Testis (tissue), 3 donors: ENCODE measurements around the gene TMEM244. TPM values are rescaled to one million over a fixed set of nuclear protein-coding genes. Genes with fewer than 3 reads are reported as not detected.

Source experiments
- DNase-seq: peaks from one replicate; pipeline ENCODE4 v3.0.0-alpha.2; 2019
- H3K27ac ChIP-seq, 2 donors: fragments of 200-600 bp; sonication (generic); one replicate each; pipeline ENCODE4 v1.5.1; 2019
- H3K27me3 ChIP-seq: fragments of 200-600 bp; sonication (generic); one replicate; pipeline ENCODE4 v1.5.1; 2019
- H3K36me3 ChIP-seq: fragments of 200-600 bp; sonication (generic); one replicate; pipeline ENCODE4 v1.5.1; 2017; ENCODE audit warnings: low read depth; ENCODE audit errors: missing control alignments
- H3K4me1 ChIP-seq: fragments of 200-600 bp; sonication (generic); one replicate; pipeline ENCODE4 v1.5.1; 2019
- H3K4me3 ChIP-seq, 2 donors: fragments of 200-600 bp; sonication (generic); one replicate each; pipeline ENCODE4 v1.5.1; 2017 to 2019
- H3K9me3 ChIP-seq: fragments of 200-600 bp; sonication (generic); one replicate; pipeline ENCODE4 v1.5.1; 2017
- POLR2A ChIP-seq: fragments of 450-650 bp; IDR thresholded peaks from one replicate; pipeline ENCODE4 v1.6.1; 2017; ENCODE audit warnings: antibody characterized with exemption, mild to moderate bottlenecking, moderate library complexity
- whole genome bisulfite sequencing, 2 donors: methylation state at CpG; one replicate each; pipeline ENCODE4 v1.1.5; 2018; 5-methylcytosine and 5-hydroxymethylcytosine counted together
- intact Hi-C: fragments of 100-400 bp; cut with DNase I; formaldehyde crosslinking; loops from one replicate; pipeline ENCODE4 v1.15.1; 2023; ENCODE audit warnings: low total_unique reads
- polyA plus RNA-seq: library from polyadenylated mRNA; stranded (reverse); fragments of 350-450 nt; fragmentation: Illumina TruSeq; extraction: RNeasy Lipid Tissue Mini Kit (QIAGEN cat#74804); gene quantifications from one replicate; pipeline ENCODE4 v1.2.3, GENCODE V29; 2014; ENCODE audit warnings: low read depth, low replicate concordance; ENCODE audit not compliant: insufficient read depth
- total RNA-seq, 2 donors: library from RNA; depleted of rRNA; stranded (reverse); fragments of >200 nt; gene quantifications; one replicate each; pipeline ENCODE4 v1.2.3, GENCODE V29; 2016
- TF ChIP-seq, protein P1 (sequence below), 3 experiments: fragments of 450-650 bp in 2 of 3; fragments of 200-600 bp in 1 of 3; sonication (generic) in 1 of 3; IDR thresholded peaks; one replicate each; pipeline ENCODE4 v1.5.1; 2016 to 2019; ENCODE audit warnings: antibody characterized with exemption in 3 of 3, mild to moderate bottlenecking in 2 of 3, moderate library complexity in 1 of 3

Gene TMEM244
- total and polyA plus RNA-seq, 3 donors from 2014 or later, result not detected

DNA sequence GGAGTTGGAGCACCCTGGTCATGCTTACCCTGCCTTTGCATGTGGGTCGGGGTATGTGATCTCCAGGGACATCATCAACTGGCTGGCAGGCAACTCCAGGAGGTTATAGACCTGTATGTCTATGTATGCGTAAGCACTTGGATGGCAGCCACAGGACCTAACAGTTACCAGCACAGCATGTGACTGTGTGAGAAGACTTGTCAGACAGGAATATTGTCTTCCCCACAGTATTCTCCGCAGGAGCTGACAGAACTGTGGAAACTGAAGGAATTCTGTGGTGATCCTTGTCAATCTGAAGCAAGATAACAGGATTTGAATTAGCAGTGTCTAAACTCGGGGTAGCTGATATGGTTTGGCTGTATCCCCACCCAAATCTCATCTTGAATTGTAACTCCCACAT, 59.2 kb downstream of the TMEM244 start:
- no peak overlapping the region for H3K27ac ChIP-seq
- H3K27me3 ChIP-seq, result no peaks in the 10 kb centered on the region
- 78 to 83% methylated on average over 4 of the region's 4 CpGs for WGBS, 2 donors
- H3K9me3 ChIP-seq, result no peaks in the 10 kb centered on the region
- no peak for DNase-seq
- TF ChIP-seq POLR2A, result no peak
- TF ChIP-seq, protein P1, sequence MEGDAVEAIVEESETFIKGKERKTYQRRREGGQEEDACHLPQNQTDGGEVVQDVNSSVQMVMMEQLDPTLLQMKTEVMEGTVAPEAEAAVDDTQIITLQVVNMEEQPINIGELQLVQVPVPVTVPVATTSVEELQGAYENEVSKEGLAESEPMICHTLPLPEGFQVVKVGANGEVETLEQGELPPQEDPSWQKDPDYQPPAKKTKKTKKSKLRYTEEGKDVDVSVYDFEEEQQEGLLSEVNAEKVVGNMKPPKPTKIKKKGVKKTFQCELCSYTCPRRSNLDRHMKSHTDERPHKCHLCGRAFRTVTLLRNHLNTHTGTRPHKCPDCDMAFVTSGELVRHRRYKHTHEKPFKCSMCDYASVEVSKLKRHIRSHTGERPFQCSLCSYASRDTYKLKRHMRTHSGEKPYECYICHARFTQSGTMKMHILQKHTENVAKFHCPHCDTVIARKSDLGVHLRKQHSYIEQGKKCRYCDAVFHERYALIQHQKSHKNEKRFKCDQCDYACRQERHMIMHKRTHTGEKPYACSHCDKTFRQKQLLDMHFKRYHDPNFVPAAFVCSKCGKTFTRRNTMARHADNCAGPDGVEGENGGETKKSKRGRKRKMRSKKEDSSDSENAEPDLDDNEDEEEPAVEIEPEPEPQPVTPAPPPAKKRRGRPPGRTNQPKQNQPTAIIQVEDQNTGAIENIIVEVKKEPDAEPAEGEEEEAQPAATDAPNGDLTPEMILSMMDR (IDR thresholded peaks at IDR 0.05), result no peak
- H3K4me1 ChIP-seq, result no peaks in the 10 kb centered on the region
- no peaks in the 10 kb centered on the region for H3K36me3 ChIP-seq
- intact Hi-C loops, result no loop called here
- H3K4me3 ChIP-seq, result no peak overlapping the region

DNA sequence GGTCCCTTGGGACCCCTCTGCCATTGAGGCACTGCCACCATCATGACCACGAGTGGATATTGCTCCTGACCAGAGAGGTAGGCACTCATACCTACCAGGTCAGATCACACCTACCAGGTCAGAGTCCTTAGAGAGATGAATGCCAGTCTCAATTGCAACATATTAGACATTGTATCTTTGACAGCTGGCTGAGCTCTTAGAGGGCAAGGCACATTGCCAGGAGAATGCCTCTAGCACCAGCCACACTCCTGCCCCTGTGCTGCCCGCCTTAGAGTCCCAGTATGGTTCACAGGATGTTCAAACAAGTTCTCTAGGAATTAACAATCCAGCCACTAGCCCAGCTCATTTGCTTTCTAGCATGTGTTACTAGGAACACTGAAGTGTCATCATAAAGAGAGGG, 65.9 kb downstream of the TMEM244 start:
- H3K9me3 ChIP-seq, result no peaks in the 10 kb centered on the region
- H3K27me3 ChIP-seq, result no peaks in the 10 kb centered on the region
- H3K27ac ChIP-seq, result no peak overlapping the region
- 54 to 69% methylated on average over 2 of the region's 2 CpGs for WGBS, 2 donors
- H3K4me3 ChIP-seq, result no peak overlapping the region
- DNase-seq, result peak; percentile 83
- intact Hi-C loops, result no loop called here
- no peaks in the 10 kb centered on the region for H3K4me1 ChIP-seq
- TF ChIP-seq, protein P1 (IDR thresholded peaks at IDR 0.05), result no peak
- TF ChIP-seq POLR2A, result no peak
- no peaks in the 10 kb centered on the region for H3K36me3 ChIP-seq

DNA sequence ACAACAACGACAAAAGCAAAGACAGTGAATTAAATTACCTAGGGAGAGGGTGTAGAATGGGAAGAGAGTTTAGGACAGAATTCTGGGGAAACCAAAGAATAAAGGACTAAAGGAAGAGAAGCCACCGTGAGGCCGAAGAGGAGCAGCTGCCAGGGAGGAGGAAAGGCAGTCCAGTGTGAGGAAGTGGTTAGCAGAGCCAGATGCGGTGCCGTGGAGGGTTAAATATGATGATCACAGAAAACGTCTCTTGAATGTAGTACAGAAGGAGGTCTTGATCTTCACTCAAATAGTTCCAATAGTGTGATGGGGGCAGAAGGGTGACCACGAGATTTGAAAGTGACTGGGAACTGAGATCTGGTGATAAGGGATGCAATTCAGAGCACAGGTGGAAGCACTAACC, 67.7 kb downstream of the TMEM244 start:
- Histone ChIP-seq H3K36me3 (no peaks in the 10 kb centered on the region), H3K4me1 (no peaks in the 10 kb centered on the region), H3K4me3 (no peak overlapping the region), H3K27ac (no peak overlapping the region), H3K9me3 (no peaks in the 10 kb centered on the region), H3K27me3 (no peaks in the 10 kb centered on the region)
- intact Hi-C loops, result no loop called here
- TF ChIP-seq, protein P1 (IDR thresholded peaks at IDR 0.05), result no peak
- no peak for TF ChIP-seq POLR2A
- no peak for DNase-seq
- 74 to 75% methylated on average over 7 of the region's 7 CpGs for WGBS, 2 donors

DNA sequence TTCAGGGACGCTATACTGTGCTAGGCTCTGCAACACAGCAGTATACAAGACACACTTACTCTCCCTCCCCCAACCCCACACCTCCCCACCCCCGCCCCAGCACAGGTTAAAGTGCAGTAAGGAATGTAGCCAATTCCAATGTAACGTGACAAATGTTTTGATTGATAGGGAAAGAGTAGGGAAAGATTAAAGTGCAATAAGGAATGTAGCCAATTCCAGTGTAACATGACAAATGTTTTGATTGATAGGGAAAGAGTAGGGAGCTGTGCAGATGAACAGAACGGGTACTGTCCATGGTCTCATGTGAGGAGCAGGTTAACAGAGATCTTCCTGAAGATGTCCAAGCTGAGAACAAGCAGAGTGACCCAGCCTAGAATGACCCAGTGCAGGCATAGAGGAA, 69.1 kb downstream of the TMEM244 start:
- Histone ChIP-seq H3K27me3 (no peaks in the 10 kb centered on the region), H3K4me1 (no peaks in the 10 kb centered on the region), H3K9me3 (no peaks in the 10 kb centered on the region), H3K36me3 (no peaks in the 10 kb centered on the region), H3K4me3 (no peak overlapping the region), H3K27ac (no peak overlapping the region)
- no peak for TF ChIP-seq POLR2A
- TF ChIP-seq, protein P1 (IDR thresholded peaks at IDR 0.05), result no peak
- WGBS, 2 donors, result 55 to 71% methylated on average over 4 of the region's 4 CpGs
- DNase-seq, result no peak
- intact Hi-C loops, result no loop called here

DNA sequence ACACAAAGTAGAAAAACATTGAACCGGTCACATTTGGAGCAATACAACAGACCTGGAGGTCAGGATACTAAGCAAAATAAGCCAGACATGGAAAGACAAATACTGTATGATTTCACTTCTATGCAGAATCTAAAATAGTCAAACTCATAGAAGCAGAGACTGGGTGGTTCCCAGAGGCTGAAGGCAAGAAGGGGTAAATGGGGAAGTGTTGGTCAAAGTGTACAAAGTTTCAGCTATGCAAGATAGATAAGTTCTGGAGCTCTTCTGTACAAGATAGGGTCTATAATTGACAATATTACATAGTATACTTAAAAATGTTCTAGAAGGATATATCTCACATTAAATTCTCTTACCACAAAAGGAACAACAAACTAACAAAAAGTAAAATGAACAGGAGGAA, 70.3 kb downstream of the TMEM244 start:
- WGBS, 2 donors, result 93 to 94% methylated on average over 1 of the region's 1 CpG
- no peaks in the 10 kb centered on the region for H3K36me3 ChIP-seq
- intact Hi-C loops, result no loop called here

More for the DNA sequence above, 70.3 kb downstream of the TMEM244 start:
- Histone ChIP-seq H3K27ac (no peak overlapping the region), H3K27me3 (no peaks in the 10 kb centered on the region), H3K9me3 (no peaks in the 10 kb centered on the region), H3K4me1 (no peaks in the 10 kb centered on the region), H3K4me3 (no peak overlapping the region)
- DNase-seq, result no peak
- TF ChIP-seq, protein P1 (IDR thresholded peaks at IDR 0.05), result no peak
- TF ChIP-seq POLR2A, result no peak
